PC-3 (cell line): ENCODE results near the gene GGCX. TPM values are rescaled to one million over a fixed set of nuclear protein-coding genes. Genes with fewer than 3 reads are reported as not detected.

ENCODE experiments used
- ATAC-seq: fragments of 200-7000 bp; cut with Tn5 transposase; 2 replicates; pipeline ENCODE4 v1.9.1; 2020; ENCODE audit warnings: mild to moderate bottlenecking, moderate library complexity
- BruUV-seq: library from RNA; stranded (reverse); fragments of 400-500 nt; replicated peaks from 2 replicates; lab custom pipeline; 2021; lab: Mats Ljungman, UMichigan
- CTCF ChIA-PET: fragments of 300-600 bp; sonication (Branson Sonifier 250); formaldehyde crosslinking; loops from one replicate; lab custom pipeline; 2022; ENCODE audit warnings: antibody characterized with exemption; lab: Charles Lee
- POLR2A ChIA-PET: fragments of 300-600 bp; sonication (Branson Sonifier 250); formaldehyde crosslinking; loops from one replicate; lab custom pipeline; 2022; ENCODE audit warnings: antibody characterized with exemption; ENCODE audit not compliant: unreplicated experiment; lab: Charles Lee
- DNase-seq: peaks from one replicate; pipeline ENCODE4 v3.0.0-alpha.2; 2015
- H2AFZ ChIP-seq: fragments of 300-600 bp; sonication (generic); 2 replicates; pipeline ENCODE4 v1.6.0; 2016; ENCODE audit warnings: antibody characterized with exemption, low read length
- H3F3A ChIP-seq: fragments of 300-600 bp; sonication (generic); one replicate; pipeline ENCODE4 v1.6.0; 2017; ENCODE audit warnings: antibody characterized with exemption, low read length, control low read depth, mild to moderate bottlenecking; ENCODE audit not compliant: unreplicated experiment
- H3K27ac ChIP-seq: fragments of 300-600 bp; sonication (generic); 2 replicates; pipeline ENCODE4 v1.5.1; 2016; ENCODE audit warnings: mild to moderate bottlenecking, low read length
- H3K27me3 ChIP-seq: fragments of 300-600 bp; sonication (generic); 2 replicates; pipeline ENCODE4 v1.6.1; 2016; ENCODE audit warnings: low read length, mixed read lengths
- H3K36me3 ChIP-seq: fragments of 300-600 bp; sonication (generic); 2 replicates; pipeline ENCODE4 v1.6.1; 2016; ENCODE audit warnings: low read depth, mixed run types, low read length, mixed read lengths
- H3K4me1 ChIP-seq: fragments of 300-600 bp; sonication (generic); 2 replicates; pipeline ENCODE4 v1.5.1; 2016; ENCODE audit warnings: low read length; ENCODE audit not compliant: insufficient read depth
- H3K4me2 ChIP-seq: fragments of 300-600 bp; sonication (generic); 2 replicates; pipeline ENCODE4 v1.6.0; 2016; ENCODE audit warnings: low read length
- H3K4me3 ChIP-seq: fragments of 300-600 bp; sonication (generic); 2 replicates; pipeline ENCODE4 v1.5.1; 2016; ENCODE audit warnings: mild to moderate bottlenecking, low read length, mixed read lengths
- H3K79me2 ChIP-seq: fragments of 300-600 bp; sonication (generic); 2 replicates; pipeline ENCODE4 v1.6.1; 2017; ENCODE audit warnings: low read length, mixed read lengths
- H3K9ac ChIP-seq: fragments of 300-600 bp; sonication (generic); 2 replicates; pipeline ENCODE4 v1.6.0; 2016; ENCODE audit warnings: mild to moderate bottlenecking, low read length
- H3K9me2 ChIP-seq: fragments of 300-600 bp; sonication (generic); replicated peaks from 2 replicates; pipeline ENCODE4 v1.6.1; 2016; ENCODE audit warnings: mixed run types, low read length, mixed read lengths
- H3K9me3 ChIP-seq: fragments of 300-600 bp; sonication (generic); 2 replicates; pipeline ENCODE4 v1.6.1; 2016; ENCODE audit warnings: low read length, mixed read lengths
- H4K20me1 ChIP-seq: fragments of 300-600 bp; sonication (generic); 2 replicates; pipeline ENCODE4 v1.6.1; 2016; ENCODE audit warnings: low read length, mixed read lengths
- CTCF ChIP-seq: fragments of 300-600 bp; sonication (generic); conservative IDR thresholded peaks from 2 replicates; pipeline ENCODE4 v1.5.1; 2017; ENCODE audit warnings: antibody characterized with exemption, low read depth, mild to moderate bottlenecking, low read length
- EZH2 ChIP-seq: fragments of 300-600 bp; sonication (generic); IDR thresholded peaks from one replicate; pipeline ENCODE4 v1.6.1; 2017; ENCODE audit warnings: antibody characterized with exemption, mild to moderate bottlenecking, low read length; ENCODE audit not compliant: unreplicated experiment
- EZH2phosphoT487 ChIP-seq: fragments of 300-600 bp; sonication (generic); IDR thresholded peaks from 2 replicates; pipeline ENCODE4 v1.6.1; 2018; ENCODE audit warnings: mild to moderate bottlenecking, antibody characterized with exemption, low read length, borderline replicate concordance
- intact Hi-C: fragments of 100-400 bp; cut with micrococcal nuclease; formaldehyde crosslinking; loops from 2 replicates; pipeline ENCODE4 v1.9.0; 2023
- total RNA-seq: library from RNA; depleted of rRNA; stranded (reverse); fragments of >200 nt; gene quantifications from 2 replicates; pipeline ENCODE4 v1.2.3, GENCODE V29; 2014

GGCX gene
- total RNA-seq, 1 experiment from 2014 or later, result 46.7 TPM

- Histone ChIP-seq H3K36me3 (no peaks in the 10 kb centered on the region), H3F3A (no peaks in the 10 kb centered on the region), H4K20me1 (no peaks in the 10 kb centered on the region), H3K27me3 (no peaks in the 10 kb centered on the region), H3K4me3 (no peak overlapping the region), H3K4me1 (peaks cover 18% of the 10 kb centered on the region), H3K9me3 (no peaks in the 10 kb centered on the region), H3K27ac (no peak overlapping the region), H3K4me2 (no peak overlapping the region), H3K79me2 (peaks cover 24% of the 10 kb centered on the region), H3K9ac (no peak overlapping the region), H3K9me2 (no peaks in the 10 kb centered on the region), H2AFZ (no peak overlapping the region)
- ATAC-seq, result no peak
- TF ChIP-seq CTCF, result no peak
- TF ChIP-seq EZH2phosphoT487, result no peak
- no peak for TF ChIP-seq EZH2
- intact Hi-C loops, result no loop called here
- ChIA-PET CTCF (no interaction called here), POLR2A (interaction anchor here (0.5 kb wide), 1 partner anchor 24 kb away, joined by 3 read pairs; no protein-coding TSS in a partner anchor)
- DNase-seq, result no peak
- BruUV-seq, result no TSS peak
Observed at GRCh38 chr2:85575739-85576138, 14.4 kb upstream of the GGCX start.

- H4K20me1 ChIP-seq, result no peaks in the 10 kb centered on the region
- H3K4me3 ChIP-seq, result no peak overlapping the region
- no peak overlapping the region for H3K4me2 ChIP-seq
- no TSS peak for BruUV-seq
- no peaks in the 10 kb centered on the region for H3K9me3 ChIP-seq
- H3K9me2 ChIP-seq, result no peaks in the 10 kb centered on the region
- no peaks in the 10 kb centered on the region for H3K4me1 ChIP-seq
- POLR2A ChIA-PET, result no interaction called here
- H3K79me2 ChIP-seq, result no peaks in the 10 kb centered on the region
- no peak for TF ChIP-seq CTCF
- no peak for TF ChIP-seq EZH2phosphoT487
- TF ChIP-seq EZH2, result no peak
- intact Hi-C loops, result no loop called here
- no peaks in the 10 kb centered on the region for H3K36me3 ChIP-seq
- no peak for DNase-seq
- H2AFZ ChIP-seq, result no peak overlapping the region
- no peaks in the 10 kb centered on the region for H3K27me3 ChIP-seq
- no peak overlapping the region for H3K27ac ChIP-seq
- CTCF ChIA-PET, result no interaction called here
- H3K9ac ChIP-seq, result no peak overlapping the region
- H3F3A ChIP-seq, result no peaks in the 10 kb centered on the region
- ATAC-seq, result no peak
Observed at GRCh38 chr2:85566265-85566664, 5.0 kb upstream of the GGCX start.

GRCh38 chr2:85564144-85564563 is 2.9 kb upstream of the GGCX start:
- Histone ChIP-seq H3K9ac (no peak overlapping the region), H3K4me3 (no peak overlapping the region), H3K9me3 (no peaks in the 10 kb centered on the region), H3K9me2 (no peaks in the 10 kb centered on the region), H2AFZ (no peak overlapping the region), H4K20me1 (no peaks in the 10 kb centered on the region), H3K27ac (no peak overlapping the region), H3K4me1 (peaks cover 10% of the 10 kb centered on the region), H3F3A (no peaks in the 10 kb centered on the region), H3K27me3 (no peaks in the 10 kb centered on the region), H3K4me2 (no peak overlapping the region), H3K36me3 (no peaks in the 10 kb centered on the region), H3K79me2 (peaks cover 21% of the 10 kb centered on the region)
- ATAC-seq (no peak), DNase-seq (no peak)
- ChIA-PET CTCF (no interaction called here), POLR2A (interaction anchor here (0.5 kb wide), 1 partner anchor 498 kb away, joined by 3 read pairs; no protein-coding TSS in a partner anchor)
- intact Hi-C loops, result no loop called here
- BruUV-seq, result no TSS peak
- no peak for TF ChIP-seq CTCF
- TF ChIP-seq EZH2, result no peak
- no peak for TF ChIP-seq EZH2phosphoT487
